IMR-90 (cell line): ENCODE measurements around the gene ONECUT2. TPM values are rescaled to one million over a fixed set of nuclear protein-coding genes. Genes with fewer than 3 reads are reported as not detected.

Experiments
- ATAC-seq: fragments of 200-7000 bp; cut with Tn5 transposase; 2 replicates; pipeline ENCODE4 v1.9.1; 2020; ENCODE audit warnings: low read depth, mild to moderate bottlenecking, moderate library complexity
- BruUV-seq: library from RNA; stranded (reverse); fragments of 400-500 nt; replicated peaks from 2 replicates; lab custom pipeline; 2021; lab: Mats Ljungman, UMichigan
- CTCF ChIA-PET: fragments of 300-600 bp; formaldehyde crosslinking; extraction: SDS; loops from one replicate; lab custom pipeline; 2021; ENCODE audit warnings: antibody characterized with exemption; lab: Yijun Ruan, JAX
- POLR2A ChIA-PET: fragments of 300-600 bp; sonication (Branson Sonifier 250); formaldehyde crosslinking; loops from one replicate; lab custom pipeline; 2022; ENCODE audit warnings: antibody characterized with exemption; ENCODE audit not compliant: unreplicated experiment; lab: Charles Lee
- DNase-seq: peaks from one replicate; pipeline ENCODE4 v3.0.0; 2013
- H2AFZ ChIP-seq: replicated peaks from 2 replicates; pipeline ENCODE3; 2013; ENCODE audit warnings: low read length, mild to moderate bottlenecking; ENCODE audit not compliant: poor library complexity
- H2AK5ac ChIP-seq: 2 replicates; pipeline ENCODE4 v1.6.1; 2013; ENCODE audit warnings: low read depth, low read length, inconsistent platforms
- H2AK9ac ChIP-seq: replicated peaks from 2 replicates; pipeline ENCODE3; 2013; ENCODE audit warnings: mild to moderate bottlenecking, low read depth, low read length, moderate library complexity; ENCODE audit not compliant: poor library complexity
- H2BK120ac ChIP-seq: 2 replicates; pipeline ENCODE4 v1.6.1; 2013; ENCODE audit warnings: low read depth, low read length, inconsistent platforms
- H2BK15ac ChIP-seq: 3 replicates; pipeline ENCODE4 v1.6.1; 2013; ENCODE audit warnings: low read depth, low read length, inconsistent platforms
- H2BK20ac ChIP-seq: 2 replicates; pipeline ENCODE4 v1.6.1; 2013; ENCODE audit warnings: low read depth, mild to moderate bottlenecking, inconsistent platforms, low read length, moderate library complexity
- H2BK5ac ChIP-seq: 2 replicates; pipeline ENCODE4 v1.6.1; 2013; ENCODE audit warnings: mild to moderate bottlenecking, low read depth, low read length, inconsistent platforms; ENCODE audit not compliant: poor library complexity, severe bottlenecking
- H3K14ac ChIP-seq: replicated peaks from 2 replicates; pipeline ENCODE4 v1.6.1; 2013; ENCODE audit warnings: low read depth, low read length, inconsistent platforms
- H3K18ac ChIP-seq: 2 replicates; pipeline ENCODE4 v1.6.1; 2013; ENCODE audit warnings: low read depth, low read length, control low read depth
- H3K23ac ChIP-seq: 2 replicates; pipeline ENCODE4 v1.6.1; 2013; ENCODE audit warnings: low read depth, low read length, inconsistent platforms
- H3K27ac ChIP-seq: 2 replicates; pipeline ENCODE4 v1.5.1; 2013; ENCODE audit warnings: mild to moderate bottlenecking, control low read depth, low read length; ENCODE audit not compliant: insufficient read depth
- H3K27me3 ChIP-seq: 2 replicates; pipeline ENCODE4 v1.6.1; 2013; ENCODE audit warnings: low read length; ENCODE audit not compliant: control insufficient read depth, insufficient read depth
- H3K36me3 ChIP-seq: 2 replicates; pipeline ENCODE4 v1.6.1; 2013; ENCODE audit warnings: low read length, mixed read lengths; ENCODE audit not compliant: control insufficient read depth, insufficient read depth
- H3K4ac ChIP-seq: 2 replicates; pipeline ENCODE4 v1.6.1; 2013; ENCODE audit warnings: low read depth, low read length, inconsistent platforms
- H3K4me1 ChIP-seq: 2 replicates; pipeline ENCODE4 v1.6.1; 2013; ENCODE audit warnings: low read length, mixed read lengths; ENCODE audit not compliant: control insufficient read depth, insufficient read depth
- H3K4me2 ChIP-seq: 2 replicates; pipeline ENCODE4 v1.6.1; 2013; ENCODE audit warnings: low read depth, mild to moderate bottlenecking, control low read depth, low read length, moderate library complexity
- H3K4me3 ChIP-seq: 2 replicates; pipeline ENCODE4 v1.5.1; 2013; ENCODE audit warnings: low read depth, mild to moderate bottlenecking, control low read depth, low read length, moderate library complexity; ENCODE audit not compliant: insufficient read depth
- H3K56ac ChIP-seq: 2 replicates; pipeline ENCODE4 v1.6.1; 2013; ENCODE audit warnings: low read length, inconsistent platforms; ENCODE audit not compliant: insufficient read depth; ENCODE audit errors: extremely low read depth
- H3K79me1 ChIP-seq, 2 experiments: 2 replicates each; pipeline ENCODE4 v1.6.1; 2013; ENCODE audit warnings: low read length in 2 of 2, inconsistent platforms in 1 of 2, low read depth in 1 of 2
- H3K9ac ChIP-seq: 2 replicates; pipeline ENCODE4 v1.6.1; 2013; ENCODE audit warnings: low read depth, low read length, control low read depth
- H3K9me1 ChIP-seq: 2 replicates; pipeline ENCODE4 v1.6.1; 2013; ENCODE audit warnings: low read length, inconsistent platforms; ENCODE audit not compliant: insufficient read depth
- H3K9me3 ChIP-seq: 2 replicates; pipeline ENCODE4 v1.6.1; 2013; ENCODE audit warnings: low read length; ENCODE audit not compliant: control insufficient read depth, insufficient read depth
- H4K20me1 ChIP-seq: 2 replicates; pipeline ENCODE4 v1.6.1; 2013; ENCODE audit warnings: low read length, inconsistent platforms; ENCODE audit not compliant: insufficient read depth
- H4K5ac ChIP-seq: 2 replicates; pipeline ENCODE4 v1.6.1; 2013; ENCODE audit warnings: mild to moderate bottlenecking, low read depth, low read length, control low read depth
- H4K8ac ChIP-seq, 2 experiments: 2 replicates each; pipeline ENCODE4 v1.6.1; 2013; ENCODE audit warnings: low read depth in 2 of 2, low read length in 2 of 2, control low read depth in 1 of 2, inconsistent platforms in 1 of 2
- H4K91ac ChIP-seq: 2 replicates; pipeline ENCODE4 v1.6.1; 2013; ENCODE audit warnings: low read depth, low read length, inconsistent platforms; ENCODE audit not compliant: insufficient read depth
- CTCF ChIP-seq: conservative IDR thresholded peaks from 2 replicates; pipeline ENCODE4 v1.5.1; 2012; ENCODE audit warnings: mild to moderate bottlenecking, low read depth, low read length, improper control_type of control experiment
- MAFK ChIP-seq: IDR thresholded peaks from 2 replicates; pipeline ENCODE4 v1.6.1; 2012; ENCODE audit warnings: low read depth, low read length, improper control_type of control experiment
- MAZ ChIP-seq: IDR thresholded peaks from 2 replicates; pipeline ENCODE4 v1.6.1; 2012; ENCODE audit warnings: low read depth, mild to moderate bottlenecking, low read length, improper control_type of control experiment, moderate library complexity, borderline replicate concordance
- RAD21 ChIP-seq: IDR thresholded peaks from 2 replicates; pipeline ENCODE4 v1.6.1; 2012; ENCODE audit warnings: low read length, improper control_type of control experiment
- SMC3 ChIP-seq: fragments of 150-350 bp; IDR thresholded peaks from 2 replicates; pipeline ENCODE4 v1.6.1; 2016; ENCODE audit warnings: low read depth, mild to moderate bottlenecking, antibody characterized with exemption, low read length, moderate library complexity
- USF2 ChIP-seq: fragments of 150-350 bp; IDR thresholded peaks from 2 replicates; pipeline ENCODE4 v1.6.1; 2017; ENCODE audit warnings: mild to moderate bottlenecking, antibody characterized with exemption, low read length, low read depth
- WGBS, 2 experiments: methylation state at CpG; one replicate each; pipeline versions ENCODE4 v1.1.5 to v1.1.7; 2013; ENCODE audit warnings: missing lambda C conversion rate in 2 of 2; ENCODE audit not compliant: insufficient read length in 1 of 2; ENCODE audit errors: extremely low coverage in 2 of 2; 5-methylcytosine and 5-hydroxymethylcytosine counted together
- dilution Hi-C: fragments of 300-500 bp; cut with HindIII; formaldehyde crosslinking; loops from one replicate; pipeline ENCODE4 v1.14.3; 2018; ENCODE audit warnings: low sequenced_read_pairs; ENCODE audit not compliant: unreplicated experiment
- in situ Hi-C: fragments of 300-500 bp; cut with MboI; formaldehyde crosslinking; loops from 3 replicates; pipeline ENCODE4 v1.14.3; 2019; ENCODE audit warnings: low sequenced_read_pairs, inconsistent platforms, mixed read lengths
- intact Hi-C: fragments of 100-400 bp; cut with micrococcal nuclease; formaldehyde crosslinking; loops from 2 replicates; pipeline ENCODE4 v1.10.0; 2022
- polyA plus RNA-seq, 3 experiments: library from polyadenylated mRNA; depleted of rRNA; stranded (reverse); fragments of >200 nt; gene quantifications; 2 replicates each; pipeline ENCODE4 v1.2.3, GENCODE V29; 2012; ENCODE audit warnings: low replicate concordance in 1 of 3
- total RNA-seq: library from RNA; depleted of rRNA; stranded (reverse); fragments of >200 nt; gene quantifications from 2 replicates; pipeline ENCODE4 v1.2.3, GENCODE V29; 2012

Gene ONECUT2
- total and polyA plus RNA-seq, 2 of the 4 experiments (the other 2 are of a cell fraction) = under 0.01 to 0.02 TPM

GRCh38 chr18:57437766-57438671 is 2.8 kb downstream of the ONECUT2 start:
- Histone ChIP-seq H3K9me3 (no peaks in the 10 kb centered on the region; the same call in 1 of the 2 replicates), H3K27me3 (peaks cover 92% of the 10 kb centered on the region), H3K36me3 (no peaks in the 10 kb centered on the region), H2BK15ac (no peak overlapping the region), H3K4me2 (no peak overlapping the region), H4K91ac (no peak overlapping the region), H2BK5ac (no peak overlapping the region), H2BK120ac (no peak overlapping the region), H3K79me1 (no peaks in the 10 kb centered on the region), H4K5ac (no peak overlapping the region), H2AK5ac (no peak overlapping the region), H3K4me3 (no peak overlapping the region), H2BK20ac (no peak overlapping the region), H3K4ac (no peak overlapping the region), H3K4me1 (no peaks in the 10 kb centered on the region), H3K9me1 (no peaks in the 10 kb centered on the region), H2AK9ac (peak overlapping the region; percentile 33), H3K18ac (no peak overlapping the region), H3K27ac (no peak overlapping the region), H3K56ac (no peak overlapping the region), H4K8ac (no peak overlapping the region), H3K14ac (no peak overlapping the region), H3K23ac (no peak overlapping the region), H4K20me1 (no peaks in the 10 kb centered on the region; the same call in 1 of the 2 replicates), H3K9ac (no peak overlapping the region), H2AFZ (peak overlapping the region; percentile 9)
- in situ Hi-C loops = no loop called here
- no TSS peak for BruUV-seq
- ATAC-seq = no peak
- no peak for TF ChIP-seq USF2
- peak; percentile 23; the same call in 1 of the 2 replicates for TF ChIP-seq SMC3
- no peak for TF ChIP-seq MAFK
- peak; percentile 30; the same call in 1 of the 2 replicates for TF ChIP-seq RAD21
- TF ChIP-seq MAZ = no peak
- TF ChIP-seq CTCF = peak; percentile 35; the same call in 1 of the 2 replicates
- ChIA-PET POLR2A (no interaction called here), CTCF (interaction anchor here (0.6 kb wide), 2 partner anchors 490 to 1814 kb away, joined by 3 read pairs; no protein-coding TSS in a partner anchor)
- dilution Hi-C loops = no loop called here
- intact Hi-C loops = no loop called here
- 2% methylated on average over 37 of the region's 72 CpGs; no CpG with 5 or more reads in 1 of the 2 experiments for WGBS, 2 experiments
- DNase-seq = peak; percentile 26
